ENCODE measurements around the gene ODF2. TPM values are rescaled to one million over a fixed set of nuclear protein-coding genes. Genes with fewer than 3 reads are reported as not detected.

ODF2 gene
- total and polyA plus RNA-seq, 2 donors (not counting 3 experiments of a cell fraction or from before 2014, with no cell fraction given), result 16.7 to 49.5 TPM

- TF ChIP-seq EZH2 (IDR thresholded peaks at IDR 0.05; ENCODE audit: borderline replicate concordance, low read depth, low read length, severe bottlenecking), result no peak
- no peak for TF ChIP-seq JUN (IDR thresholded peaks at IDR 0.05; ENCODE audit: borderline replicate concordance, insufficient read depth, insufficient read length, low read depth)
- TF ChIP-seq POLR2A (IDR thresholded peaks at IDR 0.05; ENCODE audit: low read depth, low read length), result no peak
- no peak for TF ChIP-seq CTCF (IDR thresholded peaks at IDR 0.05; ENCODE audit: extremely low read depth in 1 of 2, insufficient read depth in 1 of 2, low read depth in 1 of 2, low read length in 2 of 2)
- TF ChIP-seq GATA2 (IDR thresholded peaks at IDR 0.05; ENCODE audit: insufficient read depth, insufficient read length, low read depth, low read length), result no peak
- no peaks in the 10 kb centered on the region for H3K79me2 ChIP-seq (ENCODE audit: control insufficient read depth, insufficient read depth, low read length)
- peaks cover 0 to 3% of the 10 kb centered on the region in 2 experiments for H3K36me3 ChIP-seq (ENCODE audit: control insufficient read depth in 2 of 2, extremely low read depth in 1 of 2, insufficient read depth in 2 of 2, low read length in 2 of 2)
- no peak overlapping the region for H3K9ac ChIP-seq (replicated peaks; ENCODE audit: extremely low read depth, insufficient read depth, low read length)
- BruUV-seq (replicated peaks), result no TSS peak
- dilution Hi-C loops (cut with MboI; ENCODE audit: extremely low pct_ligation_motif_present, low sequenced_read_pairs), result no loop called here
- H2AFZ ChIP-seq (ENCODE audit: low read depth, low read length), result no peak overlapping the region
- FAIRE-seq (no peak), DNase-seq (ENCODE audit: low read depth, low spot score) (no peak)
- no peak overlapping the region for H3K27ac ChIP-seq (ENCODE audit: insufficient read depth, low read depth, low read length)
- ChIA-PET POLR2A (no interaction called here), CTCF (no interaction called here)
- H3K9me1 ChIP-seq (replicated peaks; ENCODE audit: control insufficient read depth, extremely low read depth, insufficient read depth, low read length), result no peaks in the 10 kb centered on the region
- H3K4me3 ChIP-seq (replicated peaks in 1 of 3; ENCODE audit: insufficient read depth in 1 of 3, low read depth in 1 of 3, low read length in 3 of 3), result no peak overlapping the region
- no peaks in the 10 kb centered on the region for H4K20me1 ChIP-seq (replicated peaks; ENCODE audit: control insufficient read depth, extremely low read depth, insufficient read depth, low read length)
- no peaks in the 10 kb centered on the region for H3K9me3 ChIP-seq (replicated peaks; ENCODE audit: control insufficient read depth, insufficient read depth, low read length)
- no peak overlapping the region for H3K4me2 ChIP-seq (ENCODE audit: insufficient read depth, low read length)
- intact Hi-C loops (cut with micrococcal nuclease), result no loop called here
- no peaks in the 10 kb centered on the region for H3K27me3 ChIP-seq (ENCODE audit: control insufficient read depth in 2 of 2, insufficient read depth in 2 of 2, low read length in 2 of 2)
- H3K4me1 ChIP-seq (ENCODE audit: control insufficient read depth, extremely low read depth, insufficient read depth, low read length), result no peaks in the 10 kb centered on the region
Measured at GRCh38 chr9:128470560-128470959, 14.8 kb downstream of the ODF2 start.

DNA sequence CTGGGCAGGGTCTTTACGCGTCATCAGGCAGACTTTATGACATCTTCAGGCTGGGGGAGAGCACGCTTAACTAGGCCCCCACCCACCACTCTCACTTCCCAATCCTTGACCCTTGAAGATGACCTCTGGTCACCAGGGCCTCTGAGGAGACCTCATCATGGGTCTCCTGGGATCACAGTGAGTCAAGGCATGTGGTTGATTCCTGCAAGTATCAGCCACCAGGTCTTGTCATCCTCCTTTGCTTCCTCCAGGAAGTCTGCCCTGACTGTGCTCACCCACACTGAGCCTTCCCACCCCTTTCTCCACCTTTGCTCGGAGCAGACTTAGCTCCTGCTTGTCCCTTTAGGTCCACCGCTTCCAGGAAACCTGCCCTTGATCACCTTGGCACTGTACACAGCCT is 17.3 kb downstream of the ODF2 start:
- H3K4me3 ChIP-seq (replicated peaks in 1 of 3; ENCODE audit: insufficient read depth in 1 of 3, low read depth in 1 of 3, low read length in 3 of 3), result no peak overlapping the region
- dilution Hi-C loops (cut with MboI; ENCODE audit: extremely low pct_ligation_motif_present, low sequenced_read_pairs), result no loop called here
- no peaks in the 10 kb centered on the region for H3K4me1 ChIP-seq (ENCODE audit: control insufficient read depth, extremely low read depth, insufficient read depth, low read length)
- H3K27me3 ChIP-seq (ENCODE audit: control insufficient read depth in 2 of 2, insufficient read depth in 2 of 2, low read length in 2 of 2), result no peaks in the 10 kb centered on the region
- no peak overlapping the region for H3K9ac ChIP-seq (replicated peaks; ENCODE audit: extremely low read depth, insufficient read depth, low read length)
- H3K9me1 ChIP-seq (replicated peaks; ENCODE audit: control insufficient read depth, extremely low read depth, insufficient read depth, low read length), result no peaks in the 10 kb centered on the region
- H3K9me3 ChIP-seq (replicated peaks; ENCODE audit: control insufficient read depth, insufficient read depth, low read length), result no peaks in the 10 kb centered on the region
- no peak overlapping the region for H3K4me2 ChIP-seq (ENCODE audit: insufficient read depth, low read length)
- no peaks in the 10 kb centered on the region for H4K20me1 ChIP-seq (replicated peaks; ENCODE audit: control insufficient read depth, extremely low read depth, insufficient read depth, low read length)
- FAIRE-seq, result no peak
- ChIA-PET POLR2A (no interaction called here), CTCF (no interaction called here)
- H2AFZ ChIP-seq (ENCODE audit: low read depth, low read length), result no peak overlapping the region
- DNase-seq (ENCODE audit: low read depth, low spot score), result no peak
- peaks cover 0 to 3% of the 10 kb centered on the region in 2 experiments for H3K36me3 ChIP-seq (ENCODE audit: control insufficient read depth in 2 of 2, extremely low read depth in 1 of 2, insufficient read depth in 2 of 2, low read length in 2 of 2)
- TF ChIP-seq FOS (IDR thresholded peaks at IDR 0.05; ENCODE audit: borderline replicate concordance, insufficient read depth, low read length), result no peak
- TF ChIP-seq, protein P1, sequence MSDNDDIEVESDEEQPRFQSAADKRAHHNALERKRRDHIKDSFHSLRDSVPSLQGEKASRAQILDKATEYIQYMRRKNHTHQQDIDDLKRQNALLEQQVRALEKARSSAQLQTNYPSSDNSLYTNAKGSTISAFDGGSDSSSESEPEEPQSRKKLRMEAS (IDR thresholded peaks at IDR 0.05; ENCODE audit: insufficient read depth, insufficient read length), result no peak
- no peak for TF ChIP-seq POLR2A (IDR thresholded peaks at IDR 0.05; ENCODE audit: low read depth, low read length)
- no peaks in the 10 kb centered on the region for H3K79me2 ChIP-seq (ENCODE audit: control insufficient read depth, insufficient read depth, low read length)
- no peak overlapping the region for H3K27ac ChIP-seq (ENCODE audit: insufficient read depth, low read depth, low read length)
- intact Hi-C loops (cut with micrococcal nuclease), result no loop called here
- no TSS peak for BruUV-seq (replicated peaks)
